T-cell (primary cell): ENCODE data around the gene SEMA6B. TPM values are rescaled to one million over a fixed set of nuclear protein-coding genes. Genes with fewer than 3 reads are reported as not detected.
"Not testable (repeated sequence)": the region's sequence is repeated elsewhere in the genome, so short reads cannot be mapped to it uniquely, and the experiment has no call there.

Source experiments
- ATAC-seq, 4 experiments: fragments of 200-7000 bp in 3 of 4; fragments of 150-1000 bp in 1 of 4; cut with Tn5 transposase; replicated peaks in 1 of 4; 1 replicate in 3 of 4; 2 replicates in 1 of 4; pipeline ENCODE4 v1.10.0; 2021; ENCODE audit warnings: moderate library complexity in 3 of 4, mild to moderate bottlenecking in 2 of 4, moderate number of reproducible peaks in 1 of 4
- CTCF ChIA-PET, 2 donors: fragments of 300-600 bp; sonication (Branson Sonifier 250); formaldehyde crosslinking; loops; one replicate each; lab custom pipeline; 2022; ENCODE audit warnings: antibody characterized with exemption in 2 of 2; lab: Charles Lee
- POLR2A ChIA-PET, 2 donors: fragments of 300-600 bp; sonication (Branson Sonifier 250); formaldehyde crosslinking; loops; one replicate each; lab custom pipeline; 2022; ENCODE audit warnings: antibody characterized with exemption in 2 of 2; lab: Charles Lee
- DNase-seq, 35 experiments: peaks; one replicate each; pipeline versions ENCODE4 v3.0.0 to v3.0.0-alpha.2; 2013 to 2023
- H3K27ac ChIP-seq: one replicate; pipeline ENCODE4 v1.5.1; 2013; ENCODE audit warnings: low read length
- H3K27me3 ChIP-seq, 2 experiments: replicated peaks in 1 of 2; 1 replicate in 1 of 2; 2 replicates in 1 of 2; pipeline versions ENCODE4 v1.6.1 to v1.7.0; 2013; ENCODE audit warnings: low read length in 1 of 2, mixed read lengths in 1 of 2; ENCODE audit not compliant: control insufficient read depth in 2 of 2, insufficient read depth in 2 of 2; ENCODE audit errors: extremely low read depth in 1 of 2
- H3K36me3 ChIP-seq, 2 donors: 1 replicate in 1 of 2; 2 replicates in 1 of 2; pipeline versions ENCODE4 v1.6.1 to v1.7.0; 2013; ENCODE audit warnings: low read length in 1 of 2; ENCODE audit not compliant: control insufficient read depth in 2 of 2, insufficient read depth in 1 of 2; ENCODE audit errors: extremely low read depth in 1 of 2
- H3K4me1 ChIP-seq, 2 experiments: 1 replicate in 1 of 2; 2 replicates in 1 of 2; pipeline versions ENCODE4 v1.6.1 to v1.7.0; 2013; ENCODE audit warnings: low read length in 2 of 2, mixed read lengths in 1 of 2; ENCODE audit not compliant: insufficient read depth in 2 of 2, control insufficient read depth in 1 of 2; ENCODE audit errors: extremely low read depth in 1 of 2
- H3K4me3 ChIP-seq, 2 donors: 1 replicate in 1 of 2; 2 replicates in 1 of 2; pipeline versions ENCODE4 v1.5.1 to v1.7.0; 2013; ENCODE audit warnings: mild to moderate bottlenecking in 2 of 2, low read length in 1 of 2, moderate library complexity in 1 of 2; ENCODE audit not compliant: control insufficient read depth in 1 of 2; ENCODE audit errors: extremely low read depth in 1 of 2
- H3K9me3 ChIP-seq: 2 replicates; pipeline ENCODE4 v1.7.0; 2013
- H3K27ac Mint-ChIP-seq, 2 donors: one replicate each; pipeline ENCODE4 v1.8.0; 2020 to 2021; ENCODE audit warnings: mild to moderate bottlenecking in 2 of 2, mixed read lengths in 2 of 2
- H3K27me3 Mint-ChIP-seq, 2 donors: one replicate each; pipeline ENCODE4 v1.8.0; 2021 to 2022; ENCODE audit warnings: mixed read lengths in 2 of 2
- H3K36me3 Mint-ChIP-seq: one replicate; pipeline ENCODE4 v1.8.0; 2021; ENCODE audit warnings: mixed read lengths
- H3K4me1 Mint-ChIP-seq, 3 donors: one replicate each; pipeline ENCODE4 v1.8.0; 2020 to 2022; ENCODE audit warnings: mixed read lengths in 3 of 3, mild to moderate bottlenecking in 1 of 3
- H3K4me3 Mint-ChIP-seq, 3 donors: one replicate each; pipeline ENCODE4 v1.8.0; 2020 to 2022; ENCODE audit warnings: mild to moderate bottlenecking in 3 of 3, mixed read lengths in 3 of 3, moderate library complexity in 3 of 3
- H3K9me3 Mint-ChIP-seq, 3 donors: one replicate each; pipeline ENCODE4 v1.8.0; 2020 to 2022; ENCODE audit warnings: mixed read lengths in 3 of 3
- WGBS: methylation state at CpG from one replicate; pipeline ENCODE4 v1.1.5; 2013; ENCODE audit warnings: missing lambda C conversion rate; ENCODE audit not compliant: insufficient coverage; 5-methylcytosine and 5-hydroxymethylcytosine counted together
- total RNA-seq, 35 experiments: library from RNA in 6 of 35; stranded (reverse) in 6 of 35; fragments of 120-200 nt in 1 of 35; gene quantifications; one replicate each; pipeline versions ENCODE4 v1.2.1 to v1.2.4 and lab custom pipeline; 2013 to 2026

The SEMA6B gene
- total RNA-seq, 5 donors from 2014 or later (not counting 1 experiment from before 2014, with no cell fraction given): 0.25 to 0.43 (median 0.32) TPM; not detected in 2

- Mint-ChIP-seq H3K36me3 (no peaks in the 10 kb centered on the region), H3K4me1 (no peaks in the 10 kb centered on the region), H3K27me3 (peaks cover 5 to 9% of the 10 kb centered on the region in 2 donors), H3K4me3 (no peak overlapping the region), H3K9me3 (no peaks in the 10 kb centered on the region), H3K27ac (no peak overlapping the region)
- 60% methylated on average over 4 of the region's 7 CpGs for WGBS
- no peak for DNase-seq
- Histone ChIP-seq H3K4me3 (no peak overlapping the region), H3K36me3 (no peaks in the 10 kb centered on the region), H3K27ac (no peak overlapping the region), H3K9me3 (no peaks in the 10 kb centered on the region), H3K27me3 (peaks cover 0 to 41% of the 10 kb centered on the region in 2 experiments), H3K4me1 (no peaks in the 10 kb centered on the region)
- ATAC-seq: no peak
- ChIA-PET CTCF (no interaction called here), POLR2A (interaction anchor here in 1 of 2 donors (0.5 kb wide), 1 partner anchor 314 kb away, joined by 5 read pairs; no protein-coding TSS in a partner anchor)
Observed at GRCh38 chr19:4568886-4569285, 9.4 kb upstream of the SEMA6B start.

GRCh38 chr19:4567584-4568071 is 8.1 kb upstream of the SEMA6B start:
- H3K4me3 ChIP-seq: no peak overlapping the region
- DNase-seq (peak in 32 of 35 experiments; percentile 15 to 69 (median 48)), ATAC-seq (peak; percentile 54 to 72 (median 61))
- Mint-ChIP-seq H3K36me3 (no peaks in the 10 kb centered on the region), H3K27ac (no peak overlapping the region), H3K27me3 (peaks cover 5 to 9% of the 10 kb centered on the region in 2 donors), H3K4me3 (no peak overlapping the region), H3K9me3 (no peaks in the 10 kb centered on the region), H3K4me1 (no peaks in the 10 kb centered on the region)
- H3K27me3 ChIP-seq: peaks cover 0 to 33% of the 10 kb centered on the region in 2 experiments
- WGBS: 69% methylated on average over 13 of the region's 14 CpGs
- H3K4me1 ChIP-seq: no peaks in the 10 kb centered on the region
- no peaks in the 10 kb centered on the region for H3K9me3 ChIP-seq
- no peak overlapping the region for H3K27ac ChIP-seq
- POLR2A ChIA-PET: no interaction called here
- CTCF ChIA-PET: interaction anchor here in 1 of 2 donors (0.6 kb wide), 1 partner anchor 69 kb away, joined by 4 read pairs; no protein-coding TSS in a partner anchor
- no peaks in the 10 kb centered on the region for H3K36me3 ChIP-seq

GRCh38 chr19:4566402-4567051 is 7.0 kb upstream of the SEMA6B start:
- H3K27ac Mint-ChIP-seq: no peak overlapping the region
- H3K27me3 Mint-ChIP-seq: peaks cover 5 to 9% of the 10 kb centered on the region in 2 donors
- Histone ChIP-seq H3K4me3 (no peak overlapping the region), H3K27ac (no peak overlapping the region), H3K4me1 (no peaks in the 10 kb centered on the region), H3K27me3 (peaks cover 0 to 32% of the 10 kb centered on the region in 2 experiments), H3K36me3 (no peaks in the 10 kb centered on the region), H3K9me3 (no peaks in the 10 kb centered on the region)
- ATAC-seq: no peak
- no peaks in the 10 kb centered on the region for H3K4me1 Mint-ChIP-seq
- WGBS: 83% methylated on average over 35 of the region's 35 CpGs
- H3K4me3 Mint-ChIP-seq: no peak overlapping the region
- POLR2A ChIA-PET: no interaction called here
- H3K9me3 Mint-ChIP-seq: no peaks in the 10 kb centered on the region
- CTCF ChIA-PET: no interaction called here
- no peak for DNase-seq
- no peaks in the 10 kb centered on the region for H3K36me3 Mint-ChIP-seq

GRCh38 chr19:4563562-4563961 is 4.1 kb upstream of the SEMA6B start:
- H3K4me3 Mint-ChIP-seq, H3K9me3 ChIP-seq, DNase-seq, H3K36me3 Mint-ChIP-seq, H3K27ac Mint-ChIP-seq, H3K27me3 Mint-ChIP-seq, H3K4me1 Mint-ChIP-seq, ATAC-seq, H3K4me1 ChIP-seq, H3K27ac ChIP-seq, H3K9me3 Mint-ChIP-seq, CTCF ChIA-PET, H3K36me3 ChIP-seq, H3K4me3 ChIP-seq, POLR2A ChIA-PET: not testable (repeated sequence)
- H3K27me3 ChIP-seq: peaks cover 0 to 35% of the 10 kb centered on the region in 2 experiments
- 17% methylated on average over 2 of the region's 5 CpGs for WGBS

- H3K36me3 Mint-ChIP-seq, H3K27me3 Mint-ChIP-seq, H3K4me1 Mint-ChIP-seq, H3K27ac Mint-ChIP-seq, POLR2A ChIA-PET, H3K4me3 Mint-ChIP-seq, CTCF ChIA-PET, H3K9me3 ChIP-seq, ATAC-seq, DNase-seq, H3K4me3 ChIP-seq, H3K9me3 Mint-ChIP-seq, H3K36me3 ChIP-seq, H3K4me1 ChIP-seq, H3K27ac ChIP-seq: not testable (repeated sequence)
- H3K27me3 ChIP-seq: peaks cover 0 to 38% of the 10 kb centered on the region in 2 experiments
- 21% methylated on average over 3 of the region's 7 CpGs for WGBS
Observed at GRCh38 chr19:4562085-4562484, 2.6 kb upstream of the SEMA6B start.

- WGBS: 48% methylated on average over 19 of the region's 44 CpGs
- DNase-seq (peak in 12 of 35 experiments; percentile 14 to 61 (median 25)), ATAC-seq (no peak)
- Histone ChIP-seq H3K9me3 (no peaks in the 10 kb centered on the region), H3K4me3 (no peak overlapping the region), H3K27me3 (peaks cover 0 to 27% of the 10 kb centered on the region in 2 experiments), H3K27ac (no peak overlapping the region), H3K36me3 (no peaks in the 10 kb centered on the region), H3K4me1 (peaks cover 0 to 4% of the 10 kb centered on the region in 2 experiments)
- ChIA-PET POLR2A (no interaction called here), CTCF (interaction anchor here in 1 of 2 donors (0.7 kb wide), 1 partner anchor 37 kb away, joined by 10 read pairs; no protein-coding TSS in a partner anchor)
- peaks cover 4 to 8% of the 10 kb centered on the region in 2 donors for H3K27me3 Mint-ChIP-seq
- H3K27ac Mint-ChIP-seq: no peak overlapping the region
- H3K4me3 Mint-ChIP-seq: no peak overlapping the region
- H3K4me1 Mint-ChIP-seq: no peaks in the 10 kb centered on the region
- peaks cover 0 to 3% (median 0%) of the 10 kb centered on the region in 3 donors for H3K9me3 Mint-ChIP-seq
- no peaks in the 10 kb centered on the region for H3K36me3 Mint-ChIP-seq
Observed at GRCh38 chr19:4557971-4558941, 1.2 kb downstream of the SEMA6B start.
